Brain microvascular endothelial cell (primary cell): ENCODE results near the gene CDH4.

ENCODE experiments used
- DNase-seq: peaks from one replicate; pipeline ENCODE4 v3.0.0-alpha.2; 2020
- H3K27ac ChIP-seq: fragments of 250-450 bp; sonication (Bioruptor Pico); 2 replicates; pipeline ENCODE4 v1.5.1; 2020; ENCODE audit warnings: mild to moderate bottlenecking, moderate library complexity
- H3K27me3 ChIP-seq: fragments of 250-450 bp; sonication (Bioruptor Pico); replicated peaks from 2 replicates; pipeline ENCODE4 v1.5.1; 2020; ENCODE audit warnings: mild to moderate bottlenecking
- H3K36me3 ChIP-seq: fragments of 250-450 bp; sonication (Bioruptor Pico); replicated peaks from 2 replicates; pipeline ENCODE4 v1.5.1; 2020; ENCODE audit warnings: mild to moderate bottlenecking
- H3K4me3 ChIP-seq: 2 replicates; pipeline ENCODE4 v1.5.1; 2011; ENCODE audit warnings: low read depth, mild to moderate bottlenecking, control low read depth, low read length, moderate library complexity
- CTCF ChIP-seq: IDR thresholded peaks from 2 replicates; pipeline ENCODE4 v1.5.1; 2011; ENCODE audit warnings: low read depth, mild to moderate bottlenecking, moderate library complexity, low read length, control low read depth, inconsistent platforms; ENCODE audit errors: missing control alignments
- in situ Hi-C: cut with HindIII; loops from 2 replicates; pipeline ENCODE4 v1.10.0; 2017; ENCODE audit warnings: low sequenced_read_pairs, low pct_ligation_motif_present

The CDH4 gene

GRCh38 chr20:61723529-61724257 is 471.6 kb downstream of the CDH4 start:
- DNase-seq: no peak
- Histone ChIP-seq H3K36me3 (no peaks in the 10 kb centered on the region), H3K27ac (no peak overlapping the region), H3K4me3 (no peak overlapping the region), H3K27me3 (no peaks in the 10 kb centered on the region)
- no peak for TF ChIP-seq CTCF
- in situ Hi-C loops: no loop called here

GRCh38 chr20:61724376-61724775 is 472.3 kb downstream of the CDH4 start:
- in situ Hi-C loops: no loop called here
- H3K36me3 ChIP-seq: no peaks in the 10 kb centered on the region
- no peaks in the 10 kb centered on the region for H3K27me3 ChIP-seq
- H3K27ac ChIP-seq: no peak overlapping the region
- DNase-seq: no peak
- TF ChIP-seq CTCF: peak; percentile 49
- no peak overlapping the region for H3K4me3 ChIP-seq

- no peak for DNase-seq
- Histone ChIP-seq H3K27me3 (no peaks in the 10 kb centered on the region), H3K27ac (no peak overlapping the region), H3K36me3 (no peaks in the 10 kb centered on the region), H3K4me3 (no peak overlapping the region)
- in situ Hi-C loops: no loop called here
- no peak for TF ChIP-seq CTCF
These were observed 473.1 kb downstream of the CDH4 start for GRCh38 chr20:61725145-61725544.

- H3K27me3 ChIP-seq: no peaks in the 10 kb centered on the region
- DNase-seq: no peak
- no peak overlapping the region for H3K4me3 ChIP-seq
- no peak overlapping the region for H3K27ac ChIP-seq
- in situ Hi-C loops: no loop called here
- no peaks in the 10 kb centered on the region for H3K36me3 ChIP-seq
- no peak for TF ChIP-seq CTCF
These were observed 473.9 kb downstream of the CDH4 start for GRCh38 chr20:61725966-61726365.

- in situ Hi-C loops: no loop called here
- H3K36me3 ChIP-seq: no peaks in the 10 kb centered on the region
- H3K4me3 ChIP-seq: no peak overlapping the region
- no peak for DNase-seq
- no peak for TF ChIP-seq CTCF
- H3K27ac ChIP-seq: no peak overlapping the region
- H3K27me3 ChIP-seq: no peaks in the 10 kb centered on the region
These were observed 474.9 kb downstream of the CDH4 start for GRCh38 chr20:61726979-61727378.

- Histone ChIP-seq H3K36me3 (no peaks in the 10 kb centered on the region), H3K27me3 (no peaks in the 10 kb centered on the region), H3K4me3 (no peak overlapping the region), H3K27ac (no peak overlapping the region)
- in situ Hi-C loops: no loop called here
- no peak for DNase-seq
- TF ChIP-seq CTCF: no peak
These were observed 475.7 kb downstream of the CDH4 start for GRCh38 chr20:61727761-61728160.
